ENCODE measurements around the gene RAB25.

Gene RAB25

DNA sequence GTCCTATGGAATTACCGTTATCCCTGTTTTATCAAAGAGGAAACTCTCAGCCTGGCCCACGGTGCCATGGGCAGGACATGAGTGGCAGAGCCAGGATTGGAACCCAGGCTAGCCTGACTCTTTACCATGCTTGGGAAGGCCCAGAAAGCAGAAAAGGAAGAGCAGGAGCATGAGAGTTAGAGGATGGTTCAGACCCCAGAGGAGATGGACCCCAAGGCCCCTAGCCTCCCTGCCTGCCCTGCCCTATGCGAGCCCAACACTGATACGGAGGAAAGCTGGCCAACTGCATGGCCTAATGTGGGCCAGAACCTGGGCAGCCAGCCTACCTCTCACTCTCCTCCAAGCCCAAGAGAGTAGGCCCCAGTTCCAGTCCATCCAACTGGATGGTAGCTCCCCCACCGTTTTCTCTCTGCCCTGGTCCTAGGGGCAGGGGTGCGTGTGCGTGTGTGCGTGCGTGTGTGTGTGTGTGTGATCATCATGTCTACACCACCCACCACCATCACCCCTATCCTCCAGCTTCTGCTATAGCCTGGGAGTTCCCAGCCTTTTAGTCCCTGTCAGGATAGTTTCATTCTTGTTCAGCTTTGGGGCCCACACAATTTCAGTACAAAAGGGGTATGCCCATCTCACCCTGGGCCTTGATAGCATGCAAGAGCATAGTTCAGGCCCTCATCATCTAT lies 36.7 kb downstream of the RAB25 start:
- H2BK120ac ChIP-seq (ENCODE audit: low read depth, low read length) = peak overlapping the region; percentile 92
- H3K9ac ChIP-seq (ENCODE audit: low read length) = peak overlapping the region; percentile 90
- H2BK5ac ChIP-seq (ENCODE audit: low read depth, low read length, poor library complexity, severe bottlenecking) = no peak overlapping the region
- H3K4me1 ChIP-seq (ENCODE audit: control insufficient read depth, insufficient read depth, low read depth, low read length) = peaks cover 19% of the 10 kb centered on the region
- peak overlapping the region; percentile 59 for H4K8ac ChIP-seq (ENCODE audit: low read length)
- H3K36me3 ChIP-seq (ENCODE audit: control insufficient read depth in 1 of 2, insufficient read depth in 2 of 2, low read depth in 1 of 2, low read length in 2 of 2) = peaks cover 0 to 9% of the 10 kb centered on the region in 2 experiments
- H2AFZ ChIP-seq (ENCODE audit: low read depth, low read length) = no peak overlapping the region
- H3K79me1 ChIP-seq (replicated peaks; ENCODE audit: low read length, poor library complexity, severe bottlenecking) = peaks cover 16% of the 10 kb centered on the region
- H4K91ac ChIP-seq (ENCODE audit: low read length) = peak overlapping the region; percentile 91
- peak overlapping the region; percentile 57 for H2AK5ac ChIP-seq (ENCODE audit: low read length, severe bottlenecking)
- no peak overlapping the region for H3K23ac ChIP-seq (ENCODE audit: low read length in 2 of 2)
- DNase-seq = no peak
- H3K27ac ChIP-seq (ENCODE audit: low read length, poor library complexity, severe bottlenecking) = no peak overlapping the region
- H3K4ac ChIP-seq (ENCODE audit: low read depth in 1 of 2, low read length in 2 of 2) = peak overlapping the region; percentile 42 to 88
- H2BK15ac ChIP-seq (ENCODE audit: low read depth, poor library complexity, severe bottlenecking) = peak overlapping the region; percentile 96
- no peak overlapping the region for H3K14ac ChIP-seq (ENCODE audit: low read length in 2 of 2)
- H3K9me3 ChIP-seq (ENCODE audit: control insufficient read depth, low read length) = no peaks in the 10 kb centered on the region
- 98% methylated on average over 9 of the region's 9 CpGs for WGBS
- H3K4me2 ChIP-seq (ENCODE audit: low read length, poor library complexity, severe bottlenecking) = no peak overlapping the region
- no peak overlapping the region for H3K4me3 ChIP-seq (ENCODE audit: insufficient read depth in 1 of 2, low read depth in 1 of 2, low read length in 2 of 2)
- no peaks in the 10 kb centered on the region for H3K27me3 ChIP-seq (ENCODE audit: control insufficient read depth in 1 of 2, insufficient read depth in 1 of 2, low read length in 2 of 2)
- peak overlapping the region; percentile 85 to 87 for H2BK12ac ChIP-seq (ENCODE audit: low read length in 2 of 2)
- peak overlapping the region; percentile 44 to 68 for H3K18ac ChIP-seq (ENCODE audit: low read depth in 1 of 2, low read length in 2 of 2)

DNA sequence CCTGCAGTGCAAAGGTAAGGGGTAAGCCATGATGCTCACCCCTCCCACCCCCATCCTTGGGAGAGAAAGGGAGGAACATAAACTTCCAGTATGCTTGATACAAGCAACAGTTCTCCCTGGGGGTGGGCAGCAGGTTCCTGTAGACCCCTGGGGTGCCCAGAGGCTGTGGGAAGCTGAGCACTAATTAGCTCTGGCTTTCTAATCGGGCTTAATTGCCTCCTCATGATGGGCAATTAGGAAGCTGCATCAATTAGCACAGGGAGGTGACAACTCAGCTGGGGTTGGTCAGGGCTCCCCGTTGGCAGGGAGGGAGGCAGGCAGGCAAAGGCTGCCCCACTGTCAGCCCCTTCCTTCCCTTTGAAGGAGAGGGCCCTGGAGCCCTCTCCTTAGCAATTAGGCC lies 37.8 kb downstream of the RAB25 start:
- Histone ChIP-seq H3K27ac (ENCODE audit: low read length, poor library complexity, severe bottlenecking) (no peak overlapping the region), H3K23ac (ENCODE audit: low read length in 2 of 2) (no peak overlapping the region), H2BK12ac (ENCODE audit: low read length in 2 of 2) (no peak overlapping the region), H3K79me1 (replicated peaks; ENCODE audit: low read length, poor library complexity, severe bottlenecking) (peaks cover 18% of the 10 kb centered on the region), H3K36me3 (ENCODE audit: control insufficient read depth in 1 of 2, insufficient read depth in 2 of 2, low read depth in 1 of 2, low read length in 2 of 2) (peaks cover 0 to 7% of the 10 kb centered on the region in 2 experiments), H2AK5ac (ENCODE audit: low read length, severe bottlenecking) (no peak overlapping the region), H3K4ac (ENCODE audit: low read depth in 1 of 2, low read length in 2 of 2) (no peak overlapping the region), H3K14ac (ENCODE audit: low read length in 2 of 2) (no peak overlapping the region), H3K27me3 (ENCODE audit: control insufficient read depth in 1 of 2, insufficient read depth in 1 of 2, low read length in 2 of 2) (no peaks in the 10 kb centered on the region), H2BK120ac (ENCODE audit: low read depth, low read length) (no peak overlapping the region), H4K91ac (ENCODE audit: low read length) (no peak overlapping the region), H2AFZ (ENCODE audit: low read depth, low read length) (no peak overlapping the region), H4K8ac (ENCODE audit: low read length) (peak overlapping the region; percentile 10), H3K4me1 (ENCODE audit: control insufficient read depth, insufficient read depth, low read depth, low read length) (peaks cover 30% of the 10 kb centered on the region), H3K9me3 (ENCODE audit: control insufficient read depth, low read length) (no peaks in the 10 kb centered on the region), H2BK5ac (ENCODE audit: low read depth, low read length, poor library complexity, severe bottlenecking) (no peak overlapping the region), H2BK15ac (ENCODE audit: low read depth, poor library complexity, severe bottlenecking) (no peak overlapping the region), H3K18ac (ENCODE audit: low read depth in 1 of 2, low read length in 2 of 2) (no peak overlapping the region), H3K4me2 (ENCODE audit: low read length, poor library complexity, severe bottlenecking) (no peak overlapping the region), H3K9ac (ENCODE audit: low read length) (no peak overlapping the region), H3K4me3 (ENCODE audit: insufficient read depth in 1 of 2, low read depth in 1 of 2, low read length in 2 of 2) (no peak overlapping the region)
- DNase-seq = no peak
- 59% methylated on average over 2 of the region's 2 CpGs for WGBS

DNA sequence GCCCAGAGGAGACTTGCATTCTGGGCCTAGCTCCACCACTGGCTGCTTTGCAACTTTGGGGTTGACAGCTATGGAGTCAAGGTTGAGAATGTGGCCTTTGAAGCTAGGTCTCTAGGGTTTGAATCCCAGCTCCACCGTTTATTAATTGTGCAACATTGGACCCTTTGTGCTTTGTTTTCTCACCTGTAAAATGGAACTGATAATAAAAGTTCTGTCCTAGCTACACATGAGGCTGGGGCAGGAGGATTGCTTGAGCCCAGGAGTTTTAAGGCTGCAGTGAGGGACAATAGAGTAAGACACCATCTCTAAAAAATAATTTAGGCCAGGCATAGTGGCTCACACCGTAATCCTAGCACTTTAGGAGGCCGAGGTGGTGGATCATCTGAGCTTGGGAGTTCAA lies 38.3 kb downstream of the RAB25 start:
- no peak overlapping the region for H3K14ac ChIP-seq (ENCODE audit: low read length in 2 of 2)
- H3K23ac ChIP-seq (ENCODE audit: low read length in 2 of 2) = no peak overlapping the region
- DNase-seq = no peak
- H3K9ac ChIP-seq (ENCODE audit: low read length) = no peak overlapping the region
- no peak overlapping the region for H3K4ac ChIP-seq (ENCODE audit: low read depth in 1 of 2, low read length in 2 of 2)
- no peak overlapping the region for H2BK15ac ChIP-seq (ENCODE audit: low read depth, poor library complexity, severe bottlenecking)
- H3K18ac ChIP-seq (ENCODE audit: low read depth in 1 of 2, low read length in 2 of 2) = no peak overlapping the region
- no peak overlapping the region for H2BK120ac ChIP-seq (ENCODE audit: low read depth, low read length)
- H3K27ac ChIP-seq (ENCODE audit: low read length, poor library complexity, severe bottlenecking) = no peak overlapping the region
- no peak overlapping the region for H3K4me2 ChIP-seq (ENCODE audit: low read length, poor library complexity, severe bottlenecking)
- 91% methylated on average over 3 of the region's 3 CpGs for WGBS
- peaks cover 0 to 2% of the 10 kb centered on the region in 2 experiments for H3K36me3 ChIP-seq (ENCODE audit: control insufficient read depth in 1 of 2, insufficient read depth in 2 of 2, low read depth in 1 of 2, low read length in 2 of 2)
- no peak overlapping the region for H4K8ac ChIP-seq (ENCODE audit: low read length)
- H2BK12ac ChIP-seq (ENCODE audit: low read length in 2 of 2) = no peak overlapping the region
- peaks cover 17% of the 10 kb centered on the region for H3K79me1 ChIP-seq (replicated peaks; ENCODE audit: low read length, poor library complexity, severe bottlenecking)
- H2BK5ac ChIP-seq (ENCODE audit: low read depth, low read length, poor library complexity, severe bottlenecking) = no peak overlapping the region
- no peak overlapping the region for H2AFZ ChIP-seq (ENCODE audit: low read depth, low read length)
- no peak overlapping the region for H3K4me3 ChIP-seq (ENCODE audit: insufficient read depth in 1 of 2, low read depth in 1 of 2, low read length in 2 of 2)
- H2AK5ac ChIP-seq (ENCODE audit: low read length, severe bottlenecking) = no peak overlapping the region
- no peaks in the 10 kb centered on the region for H3K9me3 ChIP-seq (ENCODE audit: control insufficient read depth, low read length)
- H4K91ac ChIP-seq (ENCODE audit: low read length) = no peak overlapping the region
- no peaks in the 10 kb centered on the region for H3K27me3 ChIP-seq (ENCODE audit: control insufficient read depth in 1 of 2, insufficient read depth in 1 of 2, low read length in 2 of 2)
- peaks cover 35% of the 10 kb centered on the region for H3K4me1 ChIP-seq (ENCODE audit: control insufficient read depth, insufficient read depth, low read depth, low read length)

GRCh38 chr1:156100205-156100995 lies 39.4 kb downstream of the RAB25 start:
- H4K91ac ChIP-seq (ENCODE audit: low read length) = peak overlapping the region; percentile 5
- no peak overlapping the region for H3K4me3 ChIP-seq (ENCODE audit: insufficient read depth in 1 of 2, low read depth in 1 of 2, low read length in 2 of 2)
- peaks cover 46% of the 10 kb centered on the region for H3K4me1 ChIP-seq (ENCODE audit: control insufficient read depth, insufficient read depth, low read depth, low read length)
- no peak overlapping the region for H2AK5ac ChIP-seq (ENCODE audit: low read length, severe bottlenecking)
- no peak overlapping the region for H4K8ac ChIP-seq (ENCODE audit: low read length)
- H3K4me2 ChIP-seq (ENCODE audit: low read length, poor library complexity, severe bottlenecking) = no peak overlapping the region
- H3K14ac ChIP-seq (ENCODE audit: low read length in 2 of 2) = no peak overlapping the region
- H3K9me3 ChIP-seq (ENCODE audit: control insufficient read depth, low read length) = no peaks in the 10 kb centered on the region
- peak overlapping the region; percentile 20 for H3K9ac ChIP-seq (ENCODE audit: low read length)
- H3K18ac ChIP-seq (ENCODE audit: low read depth in 1 of 2, low read length in 2 of 2) = peak overlapping the region in 1 of 2 experiments; percentile 26
- no peak for DNase-seq
- H3K27me3 ChIP-seq (ENCODE audit: control insufficient read depth in 1 of 2, insufficient read depth in 1 of 2, low read length in 2 of 2) = no peaks in the 10 kb centered on the region
- H2BK120ac ChIP-seq (ENCODE audit: low read depth, low read length) = no peak overlapping the region
- H2BK15ac ChIP-seq (ENCODE audit: low read depth, poor library complexity, severe bottlenecking) = no peak overlapping the region
- H3K36me3 ChIP-seq (ENCODE audit: control insufficient read depth in 1 of 2, insufficient read depth in 2 of 2, low read depth in 1 of 2, low read length in 2 of 2) = no peaks in the 10 kb centered on the region
- H3K79me1 ChIP-seq (replicated peaks; ENCODE audit: low read length, poor library complexity, severe bottlenecking) = peaks cover 19% of the 10 kb centered on the region
- WGBS = 90% methylated on average over 3 of the region's 4 CpGs
- no peak overlapping the region for H3K27ac ChIP-seq (ENCODE audit: low read length, poor library complexity, severe bottlenecking)
- H2AFZ ChIP-seq (ENCODE audit: low read depth, low read length) = no peak overlapping the region
- H3K23ac ChIP-seq (ENCODE audit: low read length in 2 of 2) = no peak overlapping the region
- H2BK5ac ChIP-seq (ENCODE audit: low read depth, low read length, poor library complexity, severe bottlenecking) = no peak overlapping the region
- H3K4ac ChIP-seq (ENCODE audit: low read depth in 1 of 2, low read length in 2 of 2) = no peak overlapping the region
- H2BK12ac ChIP-seq (ENCODE audit: low read length in 2 of 2) = no peak overlapping the region

Measured in mesenchymal stem cell (in vitro differentiated cells and primary cell).